ENCODE data around the gene TTF2. TPM values are rescaled to one million over a fixed set of nuclear protein-coding genes. Genes with fewer than 3 reads are reported as not detected.
A peak's percentile ranks its signal among the peaks of the same experiment; 100 is the strongest.

TTF2 gene
- total RNA-seq, result 3.7 TPM

GRCh38 chr1:117059678-117060440 is at the start of gene TTF2:
Gene TTF2, plus strand, starts transcription at chr1:117060326. Its CDS starts 21 bp downstream, at chr1:117060347.
- Histone ChIP-seq H3K9ac (ENCODE audit: low read depth in 1 of 3, low read length in 3 of 3) (peak within 1 kb of the TSS; percentile 79 to 90 (median 80)), H3K27me3 (ENCODE audit: control insufficient read depth in 3 of 3, insufficient read depth in 3 of 3, low read length in 3 of 3) (no peaks in the 10 kb centered on the region), H3K4me3 (ENCODE audit: low read length in 3 of 3) (peak within 1 kb of the TSS; percentile 91 to 97 (median 92)), H3K4me1 (ENCODE audit: control insufficient read depth in 3 of 3, insufficient read depth in 3 of 3, low read length in 3 of 3) (peaks cover 12 to 16% (median 12%) of the 10 kb centered on the region in 3 donors), H3K9me3 (ENCODE audit: control insufficient read depth in 3 of 3, low read length in 3 of 3) (no peaks in the 10 kb centered on the region), H3K27ac (ENCODE audit: low read depth, low read length) (no peak within 1 kb of the TSS), H3K36me3 (ENCODE audit: control insufficient read depth in 3 of 3, insufficient read depth in 3 of 3, low read length in 3 of 3) (no peaks in the 10 kb centered on the region)

DNA sequence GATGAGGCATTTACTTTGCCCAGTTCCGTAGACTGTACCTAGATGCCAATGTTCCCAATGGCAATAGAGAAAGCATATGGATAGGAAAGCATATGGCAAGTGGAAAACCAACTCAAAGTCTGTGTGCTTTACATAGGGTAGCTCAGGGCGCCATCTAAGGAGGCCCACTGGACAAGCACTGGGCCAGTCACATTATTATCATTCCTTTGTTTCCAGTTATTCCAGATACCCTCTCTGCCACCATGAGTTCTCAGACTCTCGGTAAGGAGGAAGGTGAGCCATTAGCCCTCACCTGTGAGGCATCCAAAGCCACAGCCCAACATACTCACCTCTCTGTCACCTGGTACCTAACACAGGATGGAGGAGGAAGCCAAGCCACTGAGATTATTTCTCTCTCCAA is 48.8 kb upstream of the TTF2 start:
- H3K36me3 ChIP-seq (ENCODE audit: control insufficient read depth in 3 of 3, insufficient read depth in 3 of 3, low read length in 3 of 3), result no peaks in the 10 kb centered on the region
- H3K4me1 ChIP-seq (ENCODE audit: control insufficient read depth in 3 of 3, insufficient read depth in 3 of 3, low read length in 3 of 3), result no peaks in the 10 kb centered on the region
- no peak overlapping the region for H3K4me3 ChIP-seq (ENCODE audit: low read length in 3 of 3)

DNA sequence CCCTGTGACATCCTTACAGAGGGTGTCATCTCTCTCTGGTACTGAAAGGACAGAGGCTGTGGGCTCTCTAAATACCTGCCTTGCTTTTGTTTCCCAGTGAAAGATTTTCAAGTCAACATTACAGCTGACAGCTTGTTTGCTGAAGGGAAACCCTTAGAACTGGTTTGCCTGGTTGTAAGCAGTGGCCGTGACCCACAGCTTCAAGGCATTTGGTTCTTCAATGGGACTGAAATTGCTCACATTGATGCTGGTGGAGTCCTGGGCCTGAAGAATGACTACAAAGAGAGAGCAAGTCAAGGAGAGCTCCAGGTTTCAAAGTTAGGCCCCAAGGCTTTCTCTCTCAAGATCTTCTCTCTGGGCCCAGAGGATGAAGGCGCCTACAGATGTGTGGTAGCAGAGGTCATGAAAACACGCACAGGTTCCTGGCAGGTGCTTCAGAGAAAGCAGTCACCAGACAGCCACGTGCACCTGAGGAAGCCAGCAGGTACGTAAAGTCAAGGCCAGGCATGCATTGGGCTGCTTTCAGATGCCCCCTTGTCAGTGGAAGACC is 46.7 kb upstream of the TTF2 start:
- Histone ChIP-seq H3K27me3 (ENCODE audit: control insufficient read depth in 3 of 3, insufficient read depth in 3 of 3, low read length in 3 of 3) (peaks cover 0 to 3% (median 0%) of the 10 kb centered on the region in 3 donors), H3K9ac (ENCODE audit: low read depth in 1 of 3, low read length in 3 of 3) (no peak overlapping the region), H3K36me3 (ENCODE audit: control insufficient read depth in 3 of 3, insufficient read depth in 3 of 3, low read length in 3 of 3) (no peaks in the 10 kb centered on the region), H3K9me3 (ENCODE audit: control insufficient read depth in 3 of 3, low read length in 3 of 3) (no peaks in the 10 kb centered on the region), H3K4me3 (ENCODE audit: low read length in 3 of 3) (no peak overlapping the region), H3K4me1 (ENCODE audit: control insufficient read depth in 3 of 3, insufficient read depth in 3 of 3, low read length in 3 of 3) (no peaks in the 10 kb centered on the region), H3K27ac (ENCODE audit: low read depth, low read length) (no peak overlapping the region)

More for the DNA sequence above, 48.8 kb upstream of the TTF2 start:
- no peaks in the 10 kb centered on the region for H3K27me3 ChIP-seq (ENCODE audit: control insufficient read depth in 3 of 3, insufficient read depth in 3 of 3, low read length in 3 of 3)
- H3K27ac ChIP-seq (ENCODE audit: low read depth, low read length), result no peak overlapping the region
- H3K9me3 ChIP-seq (ENCODE audit: control insufficient read depth in 3 of 3, low read length in 3 of 3), result no peaks in the 10 kb centered on the region
- H3K9ac ChIP-seq (ENCODE audit: low read depth in 1 of 3, low read length in 3 of 3), result no peak overlapping the region

DNA sequence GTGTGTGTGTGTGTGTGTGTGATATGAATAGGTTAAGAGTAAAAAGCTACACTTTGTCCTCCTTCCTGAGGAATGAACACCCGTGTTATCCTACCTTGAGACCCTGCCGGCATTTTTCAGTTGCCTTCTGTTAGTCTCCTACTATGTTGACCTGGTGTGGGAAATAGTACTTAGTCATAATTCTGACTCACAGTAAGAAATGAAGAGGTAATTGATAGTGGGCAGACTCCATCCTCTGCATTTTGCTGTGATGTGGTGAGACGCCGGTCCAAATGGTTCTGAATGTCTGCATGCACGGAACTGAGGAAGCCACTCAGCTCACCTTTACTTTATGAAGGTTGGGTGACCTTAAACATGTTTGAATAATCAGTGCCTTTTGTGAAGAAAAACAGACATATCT is 45.9 kb upstream of the TTF2 start:
- H3K36me3 ChIP-seq (ENCODE audit: control insufficient read depth in 3 of 3, insufficient read depth in 3 of 3, low read length in 3 of 3), result no peaks in the 10 kb centered on the region
- H3K27me3 ChIP-seq (ENCODE audit: control insufficient read depth in 3 of 3, insufficient read depth in 3 of 3, low read length in 3 of 3), result peaks cover 0 to 3% (median 0%) of the 10 kb centered on the region in 3 donors
- no peak overlapping the region for H3K4me3 ChIP-seq (ENCODE audit: low read length in 3 of 3)
- H3K9me3 ChIP-seq (ENCODE audit: control insufficient read depth in 3 of 3, low read length in 3 of 3), result no peaks in the 10 kb centered on the region
- H3K4me1 ChIP-seq (ENCODE audit: control insufficient read depth in 3 of 3, insufficient read depth in 3 of 3, low read length in 3 of 3), result no peaks in the 10 kb centered on the region
- no peak overlapping the region for H3K27ac ChIP-seq (ENCODE audit: low read depth, low read length)
- H3K9ac ChIP-seq (ENCODE audit: low read depth in 1 of 3, low read length in 3 of 3), result no peak overlapping the region

GRCh38 chr1:117015724-117016123 is 44.4 kb upstream of the TTF2 start:
- Histone ChIP-seq H3K9me3 (ENCODE audit: control insufficient read depth in 3 of 3, low read length in 3 of 3) (no peaks in the 10 kb centered on the region), H3K36me3 (ENCODE audit: control insufficient read depth in 3 of 3, insufficient read depth in 3 of 3, low read length in 3 of 3) (no peaks in the 10 kb centered on the region), H3K4me1 (ENCODE audit: control insufficient read depth in 3 of 3, insufficient read depth in 3 of 3, low read length in 3 of 3) (no peaks in the 10 kb centered on the region), H3K9ac (ENCODE audit: low read depth in 1 of 3, low read length in 3 of 3) (no peak overlapping the region), H3K27ac (ENCODE audit: low read depth, low read length) (no peak overlapping the region), H3K4me3 (ENCODE audit: low read length in 3 of 3) (no peak overlapping the region), H3K27me3 (ENCODE audit: control insufficient read depth in 3 of 3, insufficient read depth in 3 of 3, low read length in 3 of 3) (peaks cover 0 to 3% (median 0%) of the 10 kb centered on the region in 3 donors)

DNA sequence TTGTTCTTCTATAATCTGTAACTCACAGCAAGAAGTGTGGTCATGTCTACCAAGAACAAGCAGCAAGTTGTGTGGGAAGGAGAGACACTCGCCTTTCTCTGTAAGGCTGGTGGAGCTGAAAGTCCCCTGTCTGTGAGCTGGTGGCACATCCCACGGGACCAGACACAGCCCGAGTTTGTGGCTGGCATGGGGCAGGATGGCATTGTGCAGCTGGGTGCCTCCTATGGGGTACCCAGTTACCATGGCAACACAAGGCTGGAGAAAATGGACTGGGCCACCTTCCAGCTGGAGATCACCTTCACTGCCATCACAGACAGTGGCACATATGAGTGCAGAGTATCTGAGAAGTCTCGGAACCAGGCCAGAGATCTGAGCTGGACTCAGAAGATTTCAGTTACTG is 43.1 kb upstream of the TTF2 start:
- H3K4me3 ChIP-seq (ENCODE audit: low read length in 3 of 3), result no peak overlapping the region
- H3K36me3 ChIP-seq (ENCODE audit: control insufficient read depth in 3 of 3, insufficient read depth in 3 of 3, low read length in 3 of 3), result no peaks in the 10 kb centered on the region
- no peaks in the 10 kb centered on the region for H3K9me3 ChIP-seq (ENCODE audit: control insufficient read depth in 3 of 3, low read length in 3 of 3)
- no peaks in the 10 kb centered on the region for H3K4me1 ChIP-seq (ENCODE audit: control insufficient read depth in 3 of 3, insufficient read depth in 3 of 3, low read length in 3 of 3)
- H3K27me3 ChIP-seq (ENCODE audit: control insufficient read depth in 3 of 3, insufficient read depth in 3 of 3, low read length in 3 of 3), result peaks cover 0 to 3% (median 0%) of the 10 kb centered on the region in 3 donors
- H3K9ac ChIP-seq (ENCODE audit: low read depth in 1 of 3, low read length in 3 of 3), result no peak overlapping the region
- no peak overlapping the region for H3K27ac ChIP-seq (ENCODE audit: low read depth, low read length)

GRCh38 chr1:117017648-117018047 is 42.5 kb upstream of the TTF2 start:
- Histone ChIP-seq H3K4me1 (ENCODE audit: control insufficient read depth in 3 of 3, insufficient read depth in 3 of 3, low read length in 3 of 3) (no peaks in the 10 kb centered on the region), H3K4me3 (ENCODE audit: low read length in 3 of 3) (no peak overlapping the region), H3K36me3 (ENCODE audit: control insufficient read depth in 3 of 3, insufficient read depth in 3 of 3, low read length in 3 of 3) (no peaks in the 10 kb centered on the region), H3K27ac (ENCODE audit: low read depth, low read length) (no peak overlapping the region), H3K9ac (ENCODE audit: low read depth in 1 of 3, low read length in 3 of 3) (no peak overlapping the region), H3K27me3 (ENCODE audit: control insufficient read depth in 3 of 3, insufficient read depth in 3 of 3, low read length in 3 of 3) (peaks cover 0 to 3% (median 0%) of the 10 kb centered on the region in 3 donors), H3K9me3 (ENCODE audit: control insufficient read depth in 3 of 3, low read length in 3 of 3) (no peaks in the 10 kb centered on the region)

- Histone ChIP-seq H3K36me3 (ENCODE audit: control insufficient read depth in 3 of 3, insufficient read depth in 3 of 3, low read length in 3 of 3) (no peaks in the 10 kb centered on the region), H3K27ac (ENCODE audit: low read depth, low read length) (no peak overlapping the region), H3K9ac (ENCODE audit: low read depth in 1 of 3, low read length in 3 of 3) (no peak overlapping the region), H3K27me3 (ENCODE audit: control insufficient read depth in 3 of 3, insufficient read depth in 3 of 3, low read length in 3 of 3) (peaks cover 0 to 3% (median 0%) of the 10 kb centered on the region in 3 donors), H3K9me3 (ENCODE audit: control insufficient read depth in 3 of 3, low read length in 3 of 3) (no peaks in the 10 kb centered on the region), H3K4me1 (ENCODE audit: control insufficient read depth in 3 of 3, insufficient read depth in 3 of 3, low read length in 3 of 3) (no peaks in the 10 kb centered on the region), H3K4me3 (ENCODE audit: low read length in 3 of 3) (no peak overlapping the region)
These were observed 39.5 kb upstream of the TTF2 start for GRCh38 chr1:117020526-117021156.

- Histone ChIP-seq H3K27me3 (ENCODE audit: control insufficient read depth in 3 of 3, insufficient read depth in 3 of 3, low read length in 3 of 3) (peaks cover 0 to under 1% (median 0%) of the 10 kb centered on the region in 3 donors), H3K36me3 (ENCODE audit: control insufficient read depth in 3 of 3, insufficient read depth in 3 of 3, low read length in 3 of 3) (no peaks in the 10 kb centered on the region), H3K4me3 (ENCODE audit: low read length in 3 of 3) (no peak overlapping the region), H3K9me3 (ENCODE audit: control insufficient read depth in 3 of 3, low read length in 3 of 3) (no peaks in the 10 kb centered on the region), H3K27ac (ENCODE audit: low read depth, low read length) (no peak overlapping the region), H3K9ac (ENCODE audit: low read depth in 1 of 3, low read length in 3 of 3) (no peak overlapping the region), H3K4me1 (ENCODE audit: control insufficient read depth in 3 of 3, insufficient read depth in 3 of 3, low read length in 3 of 3) (peaks cover 0 to 6% (median 0%) of the 10 kb centered on the region in 3 donors)
These were observed 38.0 kb upstream of the TTF2 start for GRCh38 chr1:117022114-117022513.

DNA sequence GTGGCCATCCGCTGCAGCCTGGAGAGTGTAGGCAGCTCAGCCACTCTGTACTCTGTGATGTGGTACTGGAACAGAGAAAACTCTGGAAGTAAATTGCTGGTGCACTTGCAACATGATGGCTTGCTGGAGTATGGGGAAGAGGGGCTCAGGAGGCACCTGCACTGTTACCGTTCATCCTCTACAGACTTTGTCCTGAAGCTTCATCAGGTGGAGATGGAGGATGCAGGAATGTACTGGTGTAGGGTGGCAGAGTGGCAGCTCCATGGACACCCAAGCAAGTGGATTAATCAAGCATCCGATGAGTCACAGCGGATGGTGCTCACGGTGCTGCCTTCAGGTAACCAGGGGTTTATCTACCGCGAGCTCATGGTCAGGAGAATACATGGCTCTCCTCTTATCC is 34.6 kb upstream of the TTF2 start:
- H3K9me3 ChIP-seq (ENCODE audit: control insufficient read depth in 3 of 3, low read length in 3 of 3), result no peaks in the 10 kb centered on the region
- no peaks in the 10 kb centered on the region for H3K36me3 ChIP-seq (ENCODE audit: control insufficient read depth in 3 of 3, insufficient read depth in 3 of 3, low read length in 3 of 3)
- peaks cover 0 to 6% (median 0%) of the 10 kb centered on the region in 3 donors for H3K4me1 ChIP-seq (ENCODE audit: control insufficient read depth in 3 of 3, insufficient read depth in 3 of 3, low read length in 3 of 3)
- no peak overlapping the region for H3K4me3 ChIP-seq (ENCODE audit: low read length in 3 of 3)
- H3K27me3 ChIP-seq (ENCODE audit: control insufficient read depth in 3 of 3, insufficient read depth in 3 of 3, low read length in 3 of 3), result no peaks in the 10 kb centered on the region
- H3K9ac ChIP-seq (ENCODE audit: low read depth in 1 of 3, low read length in 3 of 3), result no peak overlapping the region
- no peak overlapping the region for H3K27ac ChIP-seq (ENCODE audit: low read depth, low read length)

All from skeletal muscle tissue (tissue), 4 donors.